ENCODE results near the gene CAB39L.

The CAB39L gene

GRCh38 chr13:49464621-49465325, 20.9 kb upstream of the CAB39L start:
- ChIA-PET POLR2A (interaction anchor here (0.7 kb wide), 1 partner anchor 29 kb away, joined by 3 read pairs; no protein-coding TSS in a partner anchor), CTCF (interaction anchor here (1.1 to 1.3 kb wide), 2 partner anchors 9 to 28 kb away, joined by 3 to 4 read pairs; no protein-coding TSS in a partner anchor)
- TF ChIP-seq CTCF (IDR thresholded peaks at IDR 0.05; ENCODE audit: control extremely low read depth, extremely low read depth, low read depth, missing control alignments): no peak
- no peak for DNase-seq (ENCODE audit: extremely low spot score)

DNA sequence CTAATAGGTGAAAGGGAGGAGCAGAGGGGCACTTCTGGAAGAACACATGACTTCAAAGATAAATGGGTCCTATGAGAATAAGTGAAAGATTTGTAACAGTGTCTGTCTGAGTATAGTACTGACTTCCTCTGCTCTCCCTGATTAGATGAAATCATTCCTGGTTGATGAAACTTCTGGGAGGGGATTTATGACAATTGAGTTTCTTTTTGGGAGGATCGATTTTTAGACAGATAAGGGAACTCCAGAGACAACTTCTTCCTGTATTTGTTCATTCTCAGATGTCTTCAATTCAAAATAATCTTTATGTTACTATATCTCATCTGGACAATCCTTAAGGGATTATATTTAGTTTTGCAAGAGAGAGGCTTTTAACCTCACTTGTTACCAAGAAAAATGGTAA, 20.2 kb upstream of the CAB39L start:
- ChIA-PET POLR2A (no interaction called here), CTCF (no interaction called here)

GRCh38 chr13:49459580-49459979, 15.7 kb upstream of the CAB39L start:
- no peak for TF ChIP-seq CTCF (IDR thresholded peaks at IDR 0.05; ENCODE audit: control extremely low read depth, extremely low read depth, low read depth, missing control alignments)
- ChIA-PET POLR2A (no interaction called here), CTCF (interaction anchor here (0.9 to 2.5 kb wide), 6 partner anchors 10 to 26 kb away, joined by 3 to 6 read pairs (median 4); partner anchors contain the start of genes CAB39L and SETDB2)
- no peak for DNase-seq (ENCODE audit: extremely low spot score)

More for the DNA sequence above, 20.2 kb upstream of the CAB39L start:
- no peak for DNase-seq (ENCODE audit: extremely low spot score)
- TF ChIP-seq CTCF (IDR thresholded peaks at IDR 0.05; ENCODE audit: control extremely low read depth, extremely low read depth, low read depth, missing control alignments): no peak

- POLR2A ChIA-PET: interaction anchor here (0.7 kb wide), 2 partner anchors 86 to 149 kb away, joined by 4 to 7 read pairs; no protein-coding TSS in a partner anchor
- TF ChIP-seq CTCF (IDR thresholded peaks at IDR 0.05; ENCODE audit: control extremely low read depth, extremely low read depth, low read depth, missing control alignments): no peak
- CTCF ChIA-PET: interaction anchor here (1.1 to 2.5 kb wide), 2 partner anchors 14 to 37 kb away, joined by 3 to 6 read pairs; partner anchors contain the start of gene CAB39L
- no peak for DNase-seq (ENCODE audit: extremely low spot score)
Measured at GRCh38 chr13:49457221-49457620, 13.4 kb upstream of the CAB39L start.

GRCh38 chr13:49456156-49456555, 12.3 kb upstream of the CAB39L start:
- ChIA-PET POLR2A (no interaction called here), CTCF (no interaction called here)
- no peak for DNase-seq (ENCODE audit: extremely low spot score)
- TF ChIP-seq CTCF (IDR thresholded peaks at IDR 0.05; ENCODE audit: control extremely low read depth, extremely low read depth, low read depth, missing control alignments): no peak

DNA sequence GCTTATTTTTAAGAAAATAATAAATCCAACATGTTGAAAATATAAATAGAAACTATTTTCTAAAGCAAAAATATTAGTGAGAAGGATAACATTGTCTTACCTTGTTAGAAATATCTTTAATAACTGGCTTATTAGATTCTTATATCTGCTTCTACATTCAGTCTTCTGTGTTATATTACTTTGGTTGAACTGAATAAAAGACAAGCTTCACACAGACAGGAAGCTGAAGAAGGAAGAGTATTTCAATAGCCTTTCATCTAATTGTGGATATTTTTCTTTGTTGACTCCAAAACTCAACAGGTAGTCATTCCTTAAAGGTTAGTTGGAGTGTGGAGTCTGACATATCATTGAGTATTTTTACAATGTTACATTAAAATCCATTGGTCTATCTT, 11.1 kb upstream of the CAB39L start:
- ChIA-PET POLR2A (interaction anchor here (0.5 to 2.3 kb wide), 2 partner anchors 11 to 84 kb away, joined by 3 to 12 read pairs; partner anchors contain the start of genes CAB39L and SETDB2), CTCF (interaction anchor here (0.9 to 1.4 kb wide), 2 partner anchors 10 to 11 kb away, joined by 3 to 6 read pairs; partner anchors contain the start of genes CAB39L and SETDB2)
- DNase-seq (ENCODE audit: extremely low spot score): no peak
- no peak for TF ChIP-seq CTCF (IDR thresholded peaks at IDR 0.05; ENCODE audit: control extremely low read depth, extremely low read depth, low read depth, missing control alignments)
